Fibroblast of lung (primary cell): ENCODE measurements around the gene SAPCD2. TPM values are rescaled to one million over a fixed set of nuclear protein-coding genes. Genes with fewer than 3 reads are reported as not detected.
A peak's percentile ranks its signal among the peaks of the same experiment; 100 is the strongest.

Experiments used
- DNase-seq, 2 donors: peaks; one replicate each; pipeline versions ENCODE4 v3.0.0 to v3.0.0-alpha.2; 2010; ENCODE audit warnings: low read depth in 2 of 2
- H2AFZ ChIP-seq: 2 replicates; pipeline ENCODE4 v1.5.1; 2012; ENCODE audit warnings: low read length, control low read depth, inconsistent platforms
- H3K27ac ChIP-seq: 2 replicates; pipeline ENCODE4 v1.5.1; 2011; ENCODE audit warnings: low read length, control low read depth; ENCODE audit not compliant: insufficient read depth
- H3K27me3 ChIP-seq: 2 replicates; pipeline ENCODE4 v1.5.1; 2011; ENCODE audit warnings: mild to moderate bottlenecking, low read length; ENCODE audit not compliant: control insufficient read depth, insufficient read depth
- H3K36me3 ChIP-seq: 2 replicates; pipeline ENCODE4 v1.5.1; 2011; ENCODE audit warnings: low read length; ENCODE audit not compliant: control insufficient read depth, insufficient read depth
- H3K4me1 ChIP-seq: 2 replicates; pipeline ENCODE4 v1.5.1; 2011; ENCODE audit warnings: low read length; ENCODE audit not compliant: control insufficient read depth, insufficient read depth; ENCODE audit errors: extremely low read depth
- H3K4me2 ChIP-seq: 2 replicates; pipeline ENCODE4 v1.5.1; 2011; ENCODE audit warnings: low read length, control low read depth; ENCODE audit not compliant: insufficient read depth; ENCODE audit errors: extremely low read depth
- H3K4me3 ChIP-seq, 4 experiments: fragments of 200-600 bp in 1 of 4; sonication (generic) in 1 of 4; replicated peaks in 1 of 4; 2 replicates each; pipeline ENCODE4 v1.5.1; 2011 to 2016; ENCODE audit warnings: low read length in 4 of 4, low read depth in 3 of 4, mild to moderate bottlenecking in 3 of 4, control low read depth in 2 of 4, inconsistent platforms in 1 of 4, mixed read lengths in 1 of 4; ENCODE audit not compliant: insufficient read depth in 1 of 4; ENCODE audit errors: control extremely low read depth in 1 of 4
- H3K79me2 ChIP-seq: 2 replicates; pipeline ENCODE4 v1.5.1; 2012; ENCODE audit warnings: mild to moderate bottlenecking, low read length, inconsistent platforms; ENCODE audit not compliant: control insufficient read depth, insufficient read depth
- H3K9ac ChIP-seq: 2 replicates; pipeline ENCODE4 v1.5.1; 2011; ENCODE audit warnings: mild to moderate bottlenecking, low read length, control low read depth; ENCODE audit not compliant: insufficient read depth
- H3K9me3 ChIP-seq: 2 replicates; pipeline ENCODE4 v1.5.1; 2012; ENCODE audit warnings: low read depth, low read length; ENCODE audit not compliant: control insufficient read depth, insufficient read depth
- H4K20me1 ChIP-seq: 2 replicates; pipeline ENCODE4 v1.5.1; 2011; ENCODE audit warnings: low read length; ENCODE audit not compliant: control insufficient read depth, insufficient read depth; ENCODE audit errors: extremely low read depth
- EZH2 ChIP-seq: IDR thresholded peaks from 2 replicates; pipeline ENCODE4 v1.5.1; 2012; ENCODE audit warnings: low read length, control low read depth, mild to moderate bottlenecking; ENCODE audit errors: missing control alignments
- polyA plus RNA-seq, 2 donors: library from polyadenylated mRNA; depleted of rRNA in 1 of 2; stranded (reverse) in 1 of 2; unstranded in 1 of 2; fragments of >200 nt; gene quantifications; 2 replicates each; pipeline ENCODE4 v1.2.1, GENCODE V29; 2011 to 2012; ENCODE audit warnings: missing spikeins in 1 of 2
- total RNA-seq: library from RNA; depleted of rRNA; stranded (reverse); fragments of >200 nt; gene quantifications from 2 replicates; pipeline ENCODE4 v1.2.1, GENCODE V29; 2014
- TF ChIP-seq, protein P1 (sequence below), 2 donors: IDR thresholded peaks in 1 of 2; conservative IDR thresholded peaks in 1 of 2; 1 replicate in 1 of 2; 2 replicates in 1 of 2; pipeline ENCODE4 v1.5.1; 2011 to 2012; ENCODE audit warnings: low read length in 2 of 2, control low read depth in 1 of 2, inconsistent platforms in 1 of 2, low read depth in 1 of 2, mild to moderate bottlenecking in 1 of 2

Gene SAPCD2
- total and polyA plus RNA-seq, 2 donors (not counting 1 experiment from before 2014, with no cell fraction given): 0.85 to 2.8 TPM

DNA sequence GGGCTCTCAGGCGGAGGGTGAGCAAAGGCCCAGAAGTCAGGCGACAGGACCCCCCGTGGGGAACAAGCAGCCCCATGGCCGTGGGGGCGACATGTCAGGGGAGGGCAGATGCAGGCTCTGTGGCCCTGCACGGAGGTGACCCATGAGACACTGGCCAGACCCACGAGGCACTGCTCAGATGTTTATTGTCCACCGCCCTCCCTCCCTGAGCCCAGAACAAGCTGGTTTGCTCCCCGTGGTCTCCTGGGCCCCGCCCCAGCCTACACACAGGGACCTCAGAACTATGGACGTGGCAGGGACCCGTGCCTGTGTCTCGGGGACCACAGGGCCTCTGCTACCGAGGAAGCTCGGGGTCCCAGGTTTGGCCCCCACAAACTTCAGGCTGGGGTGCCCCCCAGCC, 40.4 kb downstream of the SAPCD2 start:
- no peak for DNase-seq
- Histone ChIP-seq H4K20me1 (no peaks in the 10 kb centered on the region), H3K9me3 (no peaks in the 10 kb centered on the region), H3K36me3 (no peaks in the 10 kb centered on the region), H3K4me3 (no peak overlapping the region), H3K27me3 (no peaks in the 10 kb centered on the region), H3K4me2 (no peak overlapping the region), H3K79me2 (no peaks in the 10 kb centered on the region), H3K9ac (no peak overlapping the region), H3K27ac (no peak overlapping the region), H3K4me1 (peaks cover 4% of the 10 kb centered on the region), H2AFZ (no peak overlapping the region)
- TF ChIP-seq, protein P1, sequence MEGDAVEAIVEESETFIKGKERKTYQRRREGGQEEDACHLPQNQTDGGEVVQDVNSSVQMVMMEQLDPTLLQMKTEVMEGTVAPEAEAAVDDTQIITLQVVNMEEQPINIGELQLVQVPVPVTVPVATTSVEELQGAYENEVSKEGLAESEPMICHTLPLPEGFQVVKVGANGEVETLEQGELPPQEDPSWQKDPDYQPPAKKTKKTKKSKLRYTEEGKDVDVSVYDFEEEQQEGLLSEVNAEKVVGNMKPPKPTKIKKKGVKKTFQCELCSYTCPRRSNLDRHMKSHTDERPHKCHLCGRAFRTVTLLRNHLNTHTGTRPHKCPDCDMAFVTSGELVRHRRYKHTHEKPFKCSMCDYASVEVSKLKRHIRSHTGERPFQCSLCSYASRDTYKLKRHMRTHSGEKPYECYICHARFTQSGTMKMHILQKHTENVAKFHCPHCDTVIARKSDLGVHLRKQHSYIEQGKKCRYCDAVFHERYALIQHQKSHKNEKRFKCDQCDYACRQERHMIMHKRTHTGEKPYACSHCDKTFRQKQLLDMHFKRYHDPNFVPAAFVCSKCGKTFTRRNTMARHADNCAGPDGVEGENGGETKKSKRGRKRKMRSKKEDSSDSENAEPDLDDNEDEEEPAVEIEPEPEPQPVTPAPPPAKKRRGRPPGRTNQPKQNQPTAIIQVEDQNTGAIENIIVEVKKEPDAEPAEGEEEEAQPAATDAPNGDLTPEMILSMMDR (conservative IDR thresholded peaks at IDR 0.05 in 1 of 2, IDR thresholded peaks at IDR 0.05 in 1 of 2; ENCODE audit: low read depth in 1 of 2, low read length in 2 of 2): no peak
- TF ChIP-seq EZH2: no peak

DNA sequence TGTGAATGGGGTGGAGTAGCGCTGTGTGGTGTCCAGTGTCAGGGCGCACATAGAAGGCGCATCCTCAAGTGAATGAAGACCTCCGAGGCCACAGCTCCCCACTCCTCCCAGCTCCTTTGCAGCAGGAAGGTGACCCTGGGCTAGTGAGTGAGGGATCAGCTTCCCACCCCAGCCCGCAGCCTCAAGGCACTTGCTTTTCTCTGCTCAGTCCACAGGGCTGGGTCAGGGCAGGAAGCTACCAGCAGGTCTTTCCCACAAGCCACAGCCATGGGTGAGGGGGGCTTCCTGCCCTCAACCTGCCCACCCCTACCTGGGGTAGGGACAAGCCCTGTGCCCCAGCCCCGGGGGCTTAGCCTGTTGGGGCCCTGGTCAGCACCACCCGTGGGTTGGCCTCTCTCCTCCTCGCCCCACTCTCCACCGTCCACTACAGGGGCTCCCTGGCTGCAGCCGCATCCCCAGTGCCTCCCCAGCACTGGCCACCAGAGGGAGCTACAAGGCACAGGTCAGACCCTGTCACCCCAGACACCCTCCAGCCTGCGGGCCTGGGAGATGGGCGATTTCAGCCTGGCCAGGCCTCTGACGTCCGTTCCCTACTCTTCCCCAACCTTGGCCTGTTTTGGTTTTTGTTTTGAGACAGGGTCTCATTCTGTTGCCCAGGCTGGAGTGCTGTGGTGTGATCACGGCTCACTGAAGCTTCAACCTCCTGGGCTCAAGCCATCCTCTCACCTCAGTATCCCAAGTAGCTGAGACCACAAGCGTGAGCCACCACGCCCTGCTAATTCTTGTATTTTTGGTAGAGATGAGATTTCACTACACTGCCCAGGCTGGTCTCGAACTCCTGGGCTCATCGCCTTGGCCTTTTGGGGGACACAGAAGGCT, 41.1 kb downstream of the SAPCD2 start:
- DNase-seq: peak; percentile 26 to 41
- no peaks in the 10 kb centered on the region for H3K79me2 ChIP-seq
- H3K27me3 ChIP-seq: no peaks in the 10 kb centered on the region
- no peak overlapping the region for H3K4me2 ChIP-seq
- H3K36me3 ChIP-seq: no peaks in the 10 kb centered on the region
- no peak overlapping the region for H3K27ac ChIP-seq
- H3K4me1 ChIP-seq: peaks cover 4% of the 10 kb centered on the region
- no peaks in the 10 kb centered on the region for H3K9me3 ChIP-seq
- H2AFZ ChIP-seq: no peak overlapping the region
- TF ChIP-seq, protein P1 (conservative IDR thresholded peaks at IDR 0.05 in 1 of 2, IDR thresholded peaks at IDR 0.05 in 1 of 2; ENCODE audit: low read depth in 1 of 2, low read length in 2 of 2): peak; percentile 78 to 92
- no peak for TF ChIP-seq EZH2
- no peaks in the 10 kb centered on the region for H4K20me1 ChIP-seq
- no peak overlapping the region for H3K9ac ChIP-seq
- peak overlapping the region in 1 of 4 experiments; percentile 64 for H3K4me3 ChIP-seq

DNA sequence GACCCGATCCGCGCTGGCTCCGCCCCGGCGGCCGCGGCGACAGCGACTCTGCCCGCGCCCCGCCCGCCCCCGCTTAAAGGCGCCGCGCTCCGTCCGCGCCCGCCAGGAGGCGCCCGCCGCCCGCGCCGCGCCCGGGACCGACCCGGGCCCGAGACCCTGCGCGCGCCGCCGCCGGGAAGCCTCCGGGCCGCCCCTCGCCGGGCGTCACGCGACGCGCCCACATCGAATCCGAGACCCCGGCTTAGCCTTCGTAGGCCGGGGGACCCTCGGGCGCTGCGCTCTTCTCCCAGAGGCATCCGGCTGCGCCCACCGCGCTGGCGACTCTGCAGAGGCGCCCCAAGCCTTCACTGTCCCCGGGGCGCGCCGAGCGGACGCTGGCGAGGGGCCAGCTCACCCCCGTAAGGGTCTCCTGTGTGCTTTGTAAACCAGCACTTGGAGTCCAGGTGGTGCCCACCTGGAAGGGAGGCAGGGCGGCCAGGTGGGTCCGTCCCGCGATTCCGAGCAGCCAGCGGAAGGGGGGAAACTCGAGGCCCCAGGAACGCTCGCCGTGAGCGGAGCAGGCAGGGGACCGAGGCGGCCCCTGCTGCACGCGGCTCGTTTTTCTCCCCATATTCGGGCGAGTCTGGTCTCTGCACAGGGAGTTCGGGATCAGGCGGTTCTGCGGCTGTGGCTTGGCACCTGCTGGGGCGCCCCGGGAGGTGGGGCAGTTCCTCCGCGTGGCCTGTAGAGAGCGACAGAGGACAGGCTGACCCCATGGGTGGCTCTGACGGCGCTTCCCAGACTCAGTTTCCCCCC, 41.9 kb downstream of the SAPCD2 start:
- Histone ChIP-seq H4K20me1 (no peaks in the 10 kb centered on the region), H3K9me3 (no peaks in the 10 kb centered on the region), H2AFZ (no peak overlapping the region), H3K27ac (no peak overlapping the region), H3K4me3 (peak overlapping the region; percentile 10 to 64 (median 29)), H3K4me1 (peaks cover 4% of the 10 kb centered on the region), H3K9ac (no peak overlapping the region), H3K27me3 (no peaks in the 10 kb centered on the region), H3K4me2 (peak overlapping the region; percentile 81), H3K36me3 (no peaks in the 10 kb centered on the region), H3K79me2 (no peaks in the 10 kb centered on the region)
- DNase-seq: no peak
- TF ChIP-seq, protein P1 (conservative IDR thresholded peaks at IDR 0.05 in 1 of 2, IDR thresholded peaks at IDR 0.05 in 1 of 2; ENCODE audit: low read depth in 1 of 2, low read length in 2 of 2): peak in 1 of 2 donors; percentile 34
- TF ChIP-seq EZH2: no peak
